ENCODE data around the gene ARMC12. TPM values are rescaled to one million over a fixed set of nuclear protein-coding genes. Genes with fewer than 3 reads are reported as not detected.
A peak's percentile ranks its signal among the peaks of the same experiment; 100 is the strongest.

ARMC12 gene
- total and polyA plus RNA-seq, 2 of the 13 experiments (the other 11 are each of a cell fraction or from before 2014, with no cell fraction given), result 1.3 TPM; not detected in 1

DNA sequence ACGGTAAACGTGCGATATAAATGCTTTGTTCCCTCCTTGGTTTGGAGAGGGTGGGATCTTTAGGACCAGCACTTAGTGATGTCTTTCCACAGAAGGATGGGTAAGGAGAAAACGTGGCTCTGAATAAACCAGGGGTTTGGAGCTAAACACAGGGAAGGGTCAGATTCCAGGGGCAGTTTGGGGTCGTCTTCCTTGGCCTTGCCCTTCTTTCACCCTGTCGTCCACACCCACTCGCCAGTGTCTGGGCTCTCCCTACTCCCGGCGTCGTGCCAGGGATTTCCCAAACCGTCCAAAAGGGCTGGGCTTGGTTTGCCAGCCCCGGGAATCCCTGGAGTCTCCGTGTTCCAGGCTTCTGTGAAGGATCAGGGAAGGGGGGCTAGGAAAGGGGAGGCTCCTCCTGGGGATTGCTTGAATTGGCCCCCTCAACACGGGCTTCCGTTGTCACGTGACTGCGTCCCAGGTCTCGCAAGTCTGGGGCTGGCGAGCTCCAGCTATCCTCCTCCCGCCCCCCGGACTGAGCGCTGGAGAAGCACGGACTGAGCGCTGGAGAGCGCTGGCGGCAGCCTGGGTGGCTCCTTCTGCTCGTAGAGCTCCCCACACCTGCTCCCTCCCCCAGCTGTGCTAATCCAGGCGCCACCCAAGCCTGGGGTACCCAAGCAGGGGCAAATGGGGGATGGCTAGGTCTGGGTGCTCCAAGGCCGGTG lies 9.4 kb upstream of the ARMC12 start (continued):
- TF ChIP-seq, protein P1, sequence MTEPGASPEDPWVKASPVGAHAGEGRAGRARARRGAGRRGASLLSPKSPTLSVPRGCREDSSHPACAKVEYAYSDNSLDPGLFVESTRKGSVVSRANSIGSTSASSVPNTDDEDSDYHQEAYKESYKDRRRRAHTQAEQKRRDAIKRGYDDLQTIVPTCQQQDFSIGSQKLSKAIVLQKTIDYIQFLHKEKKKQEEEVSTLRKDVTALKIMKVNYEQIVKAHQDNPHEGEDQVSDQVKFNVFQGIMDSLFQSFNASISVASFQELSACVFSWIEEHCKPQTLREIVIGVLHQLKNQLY (CRISPR knock-in tag; IDR thresholded peaks at IDR 0.05), result no peak
- TF ChIP-seq ZEB1 (IDR thresholded peaks at IDR 0.05; ENCODE audit: insufficient replicate concordance, low read depth) (peak; percentile 23), SALL1 (CRISPR knock-in tag; IDR thresholded peaks at IDR 0.05) (no peak), TBX3 (IDR thresholded peaks at IDR 0.05; ENCODE audit: borderline replicate concordance) (no peak), PTBP1 (IDR thresholded peaks at IDR 0.05; ENCODE audit: low read depth, low read length, poor library complexity, severe bottlenecking) (peak; percentile 28), ZNF629 (CRISPR knock-in tag; conservative IDR thresholded peaks at IDR 0.05) (0 out of 2 replicates have a peak, but pooled peaks have one; percentile 14), RARG (CRISPR knock-in tag; IDR thresholded peaks at IDR 0.05; ENCODE audit: low read depth) (no peak), ZNF230 (CRISPR knock-in tag; IDR thresholded peaks at IDR 0.05) (0 out of 2 replicates have a peak, but pooled peaks have one; percentile 28), ZNF367 (CRISPR knock-in tag; IDR thresholded peaks at IDR 0.05; ENCODE audit: borderline replicate concordance) (0 out of 2 replicates have a peak, but pooled peaks have one; percentile 12), TAF1 (CRISPR knock-in tag; IDR thresholded peaks at IDR 0.05) (peak; percentile 53; the same call in 1 of the 2 replicates), ZNF776 (CRISPR knock-in tag; IDR thresholded peaks at IDR 0.05) (peak; percentile 84; the same call in 1 of the 2 replicates), ZSCAN30 (CRISPR knock-in tag; IDR thresholded peaks at IDR 0.05) (0 out of 2 replicates have a peak, but pooled peaks have one; percentile 24), TARDBP (CRISPR knock-in tag; IDR thresholded peaks at IDR 0.05) (no peak), POGZ (CRISPR knock-in tag; IDR thresholded peaks at IDR 0.05) (0 out of 2 replicates have a peak, but pooled peaks have one; percentile 49), ATAD3A (CRISPR knock-in tag; IDR thresholded peaks at IDR 0.05) (no peak), ADNP (CRISPR knock-in tag; IDR thresholded peaks at IDR 0.05) (no peak), DR1 (CRISPR knock-in tag; IDR thresholded peaks at IDR 0.05) (0 out of 2 replicates have a peak, but pooled peaks have one; percentile 30), ZNF543 (CRISPR knock-in tag; IDR thresholded peaks at IDR 0.05) (peak; percentile 48; the same call in 1 of the 2 replicates), IRX3 (CRISPR knock-in tag; IDR thresholded peaks at IDR 0.05; ENCODE audit: borderline replicate concordance, low read depth) (no peak)
- TF ChIP-seq, protein P2, sequence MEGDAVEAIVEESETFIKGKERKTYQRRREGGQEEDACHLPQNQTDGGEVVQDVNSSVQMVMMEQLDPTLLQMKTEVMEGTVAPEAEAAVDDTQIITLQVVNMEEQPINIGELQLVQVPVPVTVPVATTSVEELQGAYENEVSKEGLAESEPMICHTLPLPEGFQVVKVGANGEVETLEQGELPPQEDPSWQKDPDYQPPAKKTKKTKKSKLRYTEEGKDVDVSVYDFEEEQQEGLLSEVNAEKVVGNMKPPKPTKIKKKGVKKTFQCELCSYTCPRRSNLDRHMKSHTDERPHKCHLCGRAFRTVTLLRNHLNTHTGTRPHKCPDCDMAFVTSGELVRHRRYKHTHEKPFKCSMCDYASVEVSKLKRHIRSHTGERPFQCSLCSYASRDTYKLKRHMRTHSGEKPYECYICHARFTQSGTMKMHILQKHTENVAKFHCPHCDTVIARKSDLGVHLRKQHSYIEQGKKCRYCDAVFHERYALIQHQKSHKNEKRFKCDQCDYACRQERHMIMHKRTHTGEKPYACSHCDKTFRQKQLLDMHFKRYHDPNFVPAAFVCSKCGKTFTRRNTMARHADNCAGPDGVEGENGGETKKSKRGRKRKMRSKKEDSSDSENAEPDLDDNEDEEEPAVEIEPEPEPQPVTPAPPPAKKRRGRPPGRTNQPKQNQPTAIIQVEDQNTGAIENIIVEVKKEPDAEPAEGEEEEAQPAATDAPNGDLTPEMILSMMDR (CRISPR knock-in tag; IDR thresholded peaks at IDR 0.05), result 0 out of 2 replicates have a peak, but pooled peaks have one; percentile 21
- TF ChIP-seq, protein P3, sequence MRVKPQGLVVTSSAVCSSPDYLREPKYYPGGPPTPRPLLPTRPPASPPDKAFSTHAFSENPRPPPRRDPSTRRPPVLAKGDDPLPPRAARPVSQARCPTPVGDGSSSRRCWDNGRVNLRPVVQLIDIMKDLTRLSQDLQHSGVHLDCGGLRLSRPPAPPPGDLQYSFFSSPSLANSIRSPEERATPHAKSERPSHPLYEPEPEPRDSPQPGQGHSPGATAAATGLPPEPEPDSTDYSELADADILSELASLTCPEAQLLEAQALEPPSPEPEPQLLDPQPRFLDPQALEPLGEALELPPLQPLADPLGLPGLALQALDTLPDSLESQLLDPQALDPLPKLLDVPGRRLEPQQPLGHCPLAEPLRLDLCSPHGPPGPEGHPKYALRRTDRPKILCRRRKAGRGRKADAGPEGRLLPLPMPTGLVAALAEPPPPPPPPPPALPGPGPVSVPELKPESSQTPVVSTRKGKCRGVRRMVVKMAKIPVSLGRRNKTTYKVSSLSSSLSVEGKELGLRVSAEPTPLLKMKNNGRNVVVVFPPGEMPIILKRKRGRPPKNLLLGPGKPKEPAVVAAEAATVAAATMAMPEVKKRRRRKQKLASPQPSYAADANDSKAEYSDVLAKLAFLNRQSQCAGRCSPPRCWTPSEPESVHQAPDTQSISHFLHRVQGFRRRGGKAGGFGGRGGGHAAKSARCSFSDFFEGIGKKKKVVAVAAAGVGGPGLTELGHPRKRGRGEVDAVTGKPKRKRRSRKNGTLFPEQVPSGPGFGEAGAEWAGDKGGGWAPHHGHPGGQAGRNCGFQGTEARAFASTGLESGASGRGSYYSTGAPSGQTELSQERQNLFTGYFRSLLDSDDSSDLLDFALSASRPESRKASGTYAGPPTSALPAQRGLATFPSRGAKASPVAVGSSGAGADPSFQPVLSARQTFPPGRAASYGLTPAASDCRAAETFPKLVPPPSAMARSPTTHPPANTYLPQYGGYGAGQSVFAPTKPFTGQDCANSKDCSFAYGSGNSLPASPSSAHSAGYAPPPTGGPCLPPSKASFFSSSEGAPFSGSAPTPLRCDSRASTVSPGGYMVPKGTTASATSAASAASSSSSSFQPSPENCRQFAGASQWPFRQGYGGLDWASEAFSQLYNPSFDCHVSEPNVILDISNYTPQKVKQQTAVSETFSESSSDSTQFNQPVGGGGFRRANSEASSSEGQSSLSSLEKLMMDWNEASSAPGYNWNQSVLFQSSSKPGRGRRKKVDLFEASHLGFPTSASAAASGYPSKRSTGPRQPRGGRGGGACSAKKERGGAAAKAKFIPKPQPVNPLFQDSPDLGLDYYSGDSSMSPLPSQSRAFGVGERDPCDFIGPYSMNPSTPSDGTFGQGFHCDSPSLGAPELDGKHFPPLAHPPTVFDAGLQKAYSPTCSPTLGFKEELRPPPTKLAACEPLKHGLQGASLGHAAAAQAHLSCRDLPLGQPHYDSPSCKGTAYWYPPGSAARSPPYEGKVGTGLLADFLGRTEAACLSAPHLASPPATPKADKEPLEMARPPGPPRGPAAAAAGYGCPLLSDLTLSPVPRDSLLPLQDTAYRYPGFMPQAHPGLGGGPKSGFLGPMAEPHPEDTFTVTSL (CRISPR knock-in tag; IDR thresholded peaks at IDR 0.05; ENCODE audit: borderline replicate concordance), result no peak
- TF ChIP-seq, protein P4, sequence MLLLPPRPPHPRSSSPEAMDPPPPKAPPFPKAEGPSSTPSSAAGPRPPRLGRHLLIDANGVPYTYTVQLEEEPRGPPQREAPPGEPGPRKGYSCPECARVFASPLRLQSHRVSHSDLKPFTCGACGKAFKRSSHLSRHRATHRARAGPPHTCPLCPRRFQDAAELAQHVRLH (CRISPR knock-in tag; IDR thresholded peaks at IDR 0.05; ENCODE audit: borderline replicate concordance, low read depth), result 0 out of 2 replicates have a peak, but pooled peaks have one; percentile 4

Measured in HepG2 (cell line).